Measurements from ENCODE around the gene WNT4.

The WNT4 gene

GRCh38 chr1:22143065-22144033, at the start of gene WNT4:
Gene WNT4, minus strand, starts transcription at chr1:22143097. Its CDS starts 175 bp downstream, at chr1:22142922.
- DNase-seq, result peak; percentile 15 to 16

- DNase-seq, result no peak
Measured at GRCh38 chr1:22190731-22191130, 47.8 kb upstream of the WNT4 start.

GRCh38 chr1:22190251-22190650, 47.4 kb upstream of the WNT4 start:
- no peak for DNase-seq

- DNase-seq, result no peak
Measured at GRCh38 chr1:22189619-22190018, 46.7 kb upstream of the WNT4 start.

GRCh38 chr1:22188914-22189313, 46.0 kb upstream of the WNT4 start:
- no peak for DNase-seq

GRCh38 chr1:22188436-22188835, 45.5 kb upstream of the WNT4 start:
- DNase-seq, result no peak

GRCh38 chr1:22186311-22186710, 43.4 kb upstream of the WNT4 start:
- DNase-seq, result no peak

GRCh38 chr1:22184892-22185612, 42.2 kb upstream of the WNT4 start:
- no peak for DNase-seq

GRCh38 chr1:22184454-22184853, 41.6 kb upstream of the WNT4 start:
- DNase-seq, result no peak

GRCh38 chr1:22182715-22183114, 39.8 kb upstream of the WNT4 start:
- DNase-seq, result no peak

GRCh38 chr1:22179197-22179803, 36.4 kb upstream of the WNT4 start:
- no peak for DNase-seq

GRCh38 chr1:22177354-22178003, 34.6 kb upstream of the WNT4 start:
- DNase-seq, result no peak

- DNase-seq, result no peak
Measured at GRCh38 chr1:22176258-22176657, 33.4 kb upstream of the WNT4 start.

- DNase-seq, result no peak
Measured at GRCh38 chr1:22174446-22175220, 31.7 kb upstream of the WNT4 start.

GRCh38 chr1:22171951-22172715, 29.2 kb upstream of the WNT4 start:
- no peak for DNase-seq

GRCh38 chr1:22169816-22170215, 26.9 kb upstream of the WNT4 start:
- DNase-seq, result no peak

- DNase-seq, result no peak
Measured at GRCh38 chr1:22168412-22168973, 25.6 kb upstream of the WNT4 start.

- DNase-seq, result no peak
Measured at GRCh38 chr1:22166439-22166838, 23.5 kb upstream of the WNT4 start.

- DNase-seq, result no peak
Measured at GRCh38 chr1:22164841-22165808, 22.2 kb upstream of the WNT4 start.

- DNase-seq, result no peak
Measured at GRCh38 chr1:22163564-22163963, 20.7 kb upstream of the WNT4 start.

Measured in activated CD4-positive, alpha-beta T cell treated with anti-CD3 and anti-CD28 coated beads for 4 hours (primary cell).